AG04450 (cell line): ENCODE results near the gene CDH2. TPM values are rescaled to one million over a fixed set of nuclear protein-coding genes. Genes with fewer than 3 reads are reported as not detected.

Experiments
- CTCF ChIA-PET: fragments of 300-600, 350-600 bp; formaldehyde crosslinking; extraction: SDS; loops from one replicate; lab custom pipeline; 2022; ENCODE audit warnings: antibody characterized with exemption, inconsistent platforms; lab: Charles Lee
- POLR2A ChIA-PET: fragments of 350-600 bp; formaldehyde crosslinking; extraction: SDS; loops from one replicate; lab custom pipeline; 2021; ENCODE audit warnings: antibody characterized with exemption, inconsistent platforms; lab: Yijun Ruan, JAX
- DNase-seq: peaks from one replicate; pipeline ENCODE4 v3.0.0-alpha.2; 2011; ENCODE audit warnings: low read depth, low spot score
- H3K27ac ChIP-seq: one replicate; pipeline ENCODE4 v1.5.1; 2012; ENCODE audit warnings: low read depth, low read length, control low read depth
- H3K27me3 ChIP-seq: one replicate; pipeline ENCODE4 v1.6.0; 2012; ENCODE audit warnings: low read length; ENCODE audit not compliant: control insufficient read depth, insufficient read depth
- H3K4me3 ChIP-seq: 2 replicates; pipeline ENCODE4 v1.5.1; 2011; ENCODE audit warnings: mild to moderate bottlenecking, low read depth, low read length, control low read depth
- H3K9me3 ChIP-seq: 2 replicates; pipeline ENCODE4 v1.5.1; 2012; ENCODE audit warnings: low read length; ENCODE audit not compliant: control insufficient read depth, insufficient read depth
- polyA plus RNA-seq: library from polyadenylated mRNA; depleted of rRNA; stranded (reverse); fragments of >200 nt; gene quantifications from 2 replicates; pipeline ENCODE4 v1.2.3, GENCODE V29; 2011
- TF ChIP-seq, protein P1 (sequence below): IDR thresholded peaks from 2 replicates; pipeline ENCODE4 v1.5.1; 2011; ENCODE audit warnings: low read depth, low read length, control low read depth, inconsistent platforms

CDH2 gene
- polyA plus RNA-seq, 1 experiment: 45.9 TPM

DNA sequence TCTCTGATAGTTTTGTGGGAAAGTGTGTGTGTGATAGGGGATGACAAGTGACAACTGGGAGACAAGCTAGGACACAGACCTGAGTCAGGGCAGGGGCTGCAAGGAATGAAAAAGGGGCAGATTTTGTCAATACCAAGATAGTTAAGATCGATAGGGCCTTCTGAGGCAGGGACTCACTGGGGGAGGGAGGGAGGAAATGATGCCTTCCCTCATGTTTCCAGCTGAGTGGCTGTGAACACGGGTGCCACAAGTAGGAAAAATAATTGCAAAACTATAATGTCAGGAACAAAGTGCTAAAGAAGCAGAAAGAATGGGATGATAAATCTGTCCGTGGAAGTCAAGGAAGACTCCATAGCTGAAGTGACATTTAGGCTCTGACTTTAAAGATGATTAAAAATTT, 24.2 kb downstream of the CDH2 start:
- Histone ChIP-seq H3K27ac (no peak overlapping the region), H3K9me3 (no peaks in the 10 kb centered on the region; the same call in 1 of the 2 replicates), H3K4me3 (no peak overlapping the region), H3K27me3 (no peaks in the 10 kb centered on the region)
- ChIA-PET POLR2A (no interaction called here), CTCF (no interaction called here)
- TF ChIP-seq, protein P1, sequence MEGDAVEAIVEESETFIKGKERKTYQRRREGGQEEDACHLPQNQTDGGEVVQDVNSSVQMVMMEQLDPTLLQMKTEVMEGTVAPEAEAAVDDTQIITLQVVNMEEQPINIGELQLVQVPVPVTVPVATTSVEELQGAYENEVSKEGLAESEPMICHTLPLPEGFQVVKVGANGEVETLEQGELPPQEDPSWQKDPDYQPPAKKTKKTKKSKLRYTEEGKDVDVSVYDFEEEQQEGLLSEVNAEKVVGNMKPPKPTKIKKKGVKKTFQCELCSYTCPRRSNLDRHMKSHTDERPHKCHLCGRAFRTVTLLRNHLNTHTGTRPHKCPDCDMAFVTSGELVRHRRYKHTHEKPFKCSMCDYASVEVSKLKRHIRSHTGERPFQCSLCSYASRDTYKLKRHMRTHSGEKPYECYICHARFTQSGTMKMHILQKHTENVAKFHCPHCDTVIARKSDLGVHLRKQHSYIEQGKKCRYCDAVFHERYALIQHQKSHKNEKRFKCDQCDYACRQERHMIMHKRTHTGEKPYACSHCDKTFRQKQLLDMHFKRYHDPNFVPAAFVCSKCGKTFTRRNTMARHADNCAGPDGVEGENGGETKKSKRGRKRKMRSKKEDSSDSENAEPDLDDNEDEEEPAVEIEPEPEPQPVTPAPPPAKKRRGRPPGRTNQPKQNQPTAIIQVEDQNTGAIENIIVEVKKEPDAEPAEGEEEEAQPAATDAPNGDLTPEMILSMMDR: no peak
- no peak for DNase-seq

DNA sequence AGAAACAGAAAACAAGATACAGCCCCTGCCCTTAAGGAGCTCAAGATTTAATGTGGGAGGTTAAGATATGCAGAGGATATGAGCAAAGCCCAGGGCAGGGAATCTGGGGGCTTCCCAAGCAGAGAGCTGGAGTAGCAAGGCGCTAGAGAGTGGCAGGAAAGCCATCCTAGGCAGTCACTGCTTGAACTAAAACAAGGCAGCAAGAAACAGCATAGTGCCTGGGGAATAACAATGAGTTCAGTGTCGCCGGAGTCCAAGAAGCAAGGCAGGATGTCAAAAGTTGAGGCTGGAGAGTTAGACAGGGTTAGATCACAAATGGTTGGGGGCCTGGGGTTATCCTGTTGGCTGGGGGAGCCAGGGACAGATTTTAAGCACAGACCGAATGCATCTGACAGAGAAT, 24.6 kb downstream of the CDH2 start:
- ChIA-PET POLR2A (no interaction called here), CTCF (no interaction called here)
- DNase-seq: no peak
- TF ChIP-seq, protein P1: no peak
- Histone ChIP-seq H3K9me3 (no peaks in the 10 kb centered on the region; the same call in 1 of the 2 replicates), H3K4me3 (no peak overlapping the region), H3K27me3 (no peaks in the 10 kb centered on the region), H3K27ac (no peak overlapping the region)

DNA sequence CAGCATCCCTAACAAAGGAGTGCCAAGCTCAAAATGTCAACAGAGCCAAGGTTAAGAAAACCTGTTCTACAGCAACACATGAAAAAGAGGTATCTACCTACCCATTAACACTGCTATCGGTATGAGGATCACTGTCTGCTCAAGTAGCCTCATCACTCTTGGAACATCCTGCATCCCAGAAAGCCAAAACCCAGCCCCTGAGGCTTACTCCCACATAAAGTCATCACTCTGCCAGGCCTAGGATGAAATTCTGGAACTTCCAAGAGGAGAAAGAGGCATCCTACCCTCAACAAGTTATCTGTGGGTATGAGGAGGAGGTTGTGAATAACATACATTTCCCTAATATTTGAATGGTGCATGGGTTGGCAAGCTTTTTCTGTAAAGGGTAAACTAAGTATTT, 25.5 kb downstream of the CDH2 start:
- no peaks in the 10 kb centered on the region for H3K27me3 ChIP-seq
- no peak overlapping the region for H3K27ac ChIP-seq
- TF ChIP-seq, protein P1: no peak
- POLR2A ChIA-PET: no interaction called here
- no peak for DNase-seq
- no peaks in the 10 kb centered on the region; the same call in 1 of the 2 replicates for H3K9me3 ChIP-seq
- no peak overlapping the region for H3K4me3 ChIP-seq
- CTCF ChIA-PET: interaction anchor here (0.5 kb wide), 1 partner anchor 138 kb away, joined by 3 read pairs; no protein-coding TSS in a partner anchor

DNA sequence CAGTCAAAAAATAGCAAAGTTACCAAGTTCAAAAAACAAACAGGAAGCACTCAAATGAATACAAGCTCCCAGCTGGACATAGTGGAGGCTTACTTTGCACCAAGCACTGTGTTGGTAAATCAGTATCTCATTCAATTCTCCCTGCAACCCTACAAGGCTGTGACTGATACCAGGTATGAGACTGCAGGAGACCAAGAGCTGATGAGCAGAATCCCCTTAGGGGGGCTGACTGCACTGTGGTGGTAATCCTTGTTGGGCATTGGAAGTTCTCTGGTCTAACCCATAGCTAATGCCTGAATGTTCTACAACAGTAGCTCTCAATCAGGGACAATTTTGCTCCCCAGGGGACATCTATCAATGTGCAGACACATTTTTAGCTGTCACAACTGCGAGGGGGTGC, 26.0 kb downstream of the CDH2 start:
- H3K27me3 ChIP-seq: no peaks in the 10 kb centered on the region
- TF ChIP-seq, protein P1: no peak
- ChIA-PET POLR2A (no interaction called here), CTCF (interaction anchor here (0.5 kb wide), 1 partner anchor 138 kb away, joined by 3 read pairs; no protein-coding TSS in a partner anchor)
- no peak overlapping the region for H3K27ac ChIP-seq
- no peak for DNase-seq
- H3K4me3 ChIP-seq: no peak overlapping the region
- no peaks in the 10 kb centered on the region; the same call in 1 of the 2 replicates for H3K9me3 ChIP-seq

DNA sequence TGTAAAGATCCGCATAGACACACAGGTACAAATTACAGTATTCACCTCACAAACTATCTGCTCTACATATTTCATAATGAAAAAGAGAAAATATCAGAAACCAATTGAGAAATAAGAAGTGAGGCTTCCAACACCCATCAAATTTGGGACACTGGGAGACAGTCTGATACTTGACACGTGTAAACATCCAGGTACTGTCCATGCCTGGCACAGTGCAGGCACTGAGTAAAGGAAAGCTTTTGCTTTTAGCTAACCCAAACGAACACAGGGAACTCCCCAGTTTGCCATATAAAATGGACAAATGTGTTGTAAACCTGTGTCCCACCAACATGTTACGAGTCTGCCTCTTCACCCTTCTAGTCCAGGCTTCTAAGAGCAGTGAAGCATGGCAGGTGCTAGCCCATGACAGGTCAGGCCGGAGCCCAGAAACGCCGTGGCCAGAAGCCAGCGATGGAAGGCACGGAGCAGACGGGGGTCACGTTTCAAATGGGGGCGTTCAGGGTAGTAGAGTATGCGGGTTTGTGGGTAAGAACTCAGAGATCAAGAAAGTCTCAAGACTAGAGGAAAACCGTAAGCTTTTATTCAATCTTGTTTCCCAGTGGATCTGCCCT, 27.0 kb downstream of the CDH2 start:
- H3K9me3 ChIP-seq: no peaks in the 10 kb centered on the region; the same call in 1 of the 2 replicates
- ChIA-PET POLR2A (no interaction called here), CTCF (no interaction called here)
- no peak for DNase-seq
- no peak overlapping the region for H3K4me3 ChIP-seq
- H3K27ac ChIP-seq: no peak overlapping the region
- TF ChIP-seq, protein P1: no peak
- no peaks in the 10 kb centered on the region for H3K27me3 ChIP-seq
